SIG-M5 treated with dmso at 0.1 percent for 504 hours (cell line): ENCODE measurements around the gene PGLYRP2.

Experiments used
- DNase-seq: peaks from one replicate; lab custom pipeline; 2025; ENCODE audit not compliant: unreplicated experiment; lab: John Stamatoyannopoulos, UW

The PGLYRP2 gene

DNA sequence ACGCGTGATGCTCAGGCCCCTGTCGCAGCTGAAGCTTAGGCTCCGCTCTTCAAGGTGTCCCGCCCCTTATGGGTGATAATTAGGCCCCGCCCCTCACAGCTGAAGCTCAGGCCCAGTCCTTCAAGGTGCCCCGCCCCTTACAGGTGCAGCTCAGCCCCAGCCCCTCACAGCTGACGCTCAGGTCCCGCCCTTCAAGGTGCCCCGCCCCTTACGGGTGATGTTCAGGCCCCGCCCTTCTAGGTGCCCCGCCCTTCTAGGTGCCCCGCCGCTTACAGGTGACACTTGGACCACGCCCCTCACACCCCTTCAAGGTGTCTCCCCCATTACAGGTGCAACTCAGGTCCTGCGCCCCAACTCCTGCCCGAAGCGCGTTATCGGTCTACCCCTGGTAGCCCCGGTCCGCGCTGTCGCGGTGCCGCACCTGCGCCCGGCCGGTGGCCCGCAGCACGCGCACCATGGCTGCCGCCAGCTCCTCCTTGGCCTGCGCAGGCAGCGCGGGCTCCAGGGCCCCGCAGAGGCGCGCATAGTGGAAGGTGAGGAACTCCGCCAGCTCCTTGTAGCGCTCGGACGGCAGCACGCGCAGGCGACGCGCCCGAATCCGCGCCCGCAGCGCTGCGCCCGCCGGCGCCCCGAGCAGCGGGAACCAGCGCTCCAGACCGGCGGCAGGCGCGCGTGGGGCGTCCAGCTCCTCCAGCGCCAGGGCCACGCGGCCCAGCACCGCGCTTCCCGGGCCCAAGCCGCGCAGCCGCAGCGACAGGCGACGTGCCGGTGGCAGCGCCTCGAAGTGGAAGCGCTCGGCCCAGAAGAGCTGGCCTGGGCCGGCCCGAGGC is 22.2 kb downstream of the PGLYRP2 start:
- DNase-seq: peak; percentile 44

DNA sequence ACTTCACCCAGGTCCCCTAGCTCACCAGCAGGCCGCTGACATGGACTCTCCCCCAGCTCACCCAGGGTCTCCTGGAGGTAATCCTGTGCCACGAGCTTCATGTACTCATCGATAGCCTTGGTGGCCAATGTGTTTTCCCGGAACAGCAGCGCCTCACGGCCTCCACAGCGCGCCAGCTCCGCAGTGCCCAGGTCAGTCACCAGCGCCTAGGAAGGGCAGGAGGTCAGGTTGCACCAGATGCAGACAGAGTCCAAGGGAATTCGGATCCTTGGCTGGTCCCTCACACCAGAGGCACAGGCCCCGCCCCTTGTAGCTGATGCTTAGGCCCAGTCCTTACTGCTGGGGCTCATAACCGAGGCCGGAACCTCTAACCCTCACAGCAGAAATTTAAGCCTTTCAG is 22.9 kb downstream of the PGLYRP2 start:
- no peak for DNase-seq

DNA sequence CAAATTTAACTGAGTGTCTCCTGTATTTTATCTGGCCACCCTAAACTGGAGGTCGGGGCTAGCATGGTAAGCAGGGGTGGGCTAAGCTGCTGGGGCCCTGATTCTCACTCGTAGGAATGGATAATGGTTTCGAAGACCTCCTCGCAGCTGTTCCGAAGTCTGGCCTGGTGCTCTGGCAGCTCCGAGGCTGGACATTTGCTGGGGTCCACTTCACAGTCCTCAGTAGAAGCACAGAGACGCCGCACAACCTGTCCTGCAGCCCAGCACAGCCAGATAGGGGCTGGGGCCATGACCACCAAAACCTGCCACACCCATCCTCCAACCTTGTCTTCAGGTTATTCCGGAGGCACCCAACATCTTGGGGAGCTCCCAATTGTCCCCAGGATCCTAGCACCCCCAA is 23.3 kb downstream of the PGLYRP2 start:
- no peak for DNase-seq

DNA sequence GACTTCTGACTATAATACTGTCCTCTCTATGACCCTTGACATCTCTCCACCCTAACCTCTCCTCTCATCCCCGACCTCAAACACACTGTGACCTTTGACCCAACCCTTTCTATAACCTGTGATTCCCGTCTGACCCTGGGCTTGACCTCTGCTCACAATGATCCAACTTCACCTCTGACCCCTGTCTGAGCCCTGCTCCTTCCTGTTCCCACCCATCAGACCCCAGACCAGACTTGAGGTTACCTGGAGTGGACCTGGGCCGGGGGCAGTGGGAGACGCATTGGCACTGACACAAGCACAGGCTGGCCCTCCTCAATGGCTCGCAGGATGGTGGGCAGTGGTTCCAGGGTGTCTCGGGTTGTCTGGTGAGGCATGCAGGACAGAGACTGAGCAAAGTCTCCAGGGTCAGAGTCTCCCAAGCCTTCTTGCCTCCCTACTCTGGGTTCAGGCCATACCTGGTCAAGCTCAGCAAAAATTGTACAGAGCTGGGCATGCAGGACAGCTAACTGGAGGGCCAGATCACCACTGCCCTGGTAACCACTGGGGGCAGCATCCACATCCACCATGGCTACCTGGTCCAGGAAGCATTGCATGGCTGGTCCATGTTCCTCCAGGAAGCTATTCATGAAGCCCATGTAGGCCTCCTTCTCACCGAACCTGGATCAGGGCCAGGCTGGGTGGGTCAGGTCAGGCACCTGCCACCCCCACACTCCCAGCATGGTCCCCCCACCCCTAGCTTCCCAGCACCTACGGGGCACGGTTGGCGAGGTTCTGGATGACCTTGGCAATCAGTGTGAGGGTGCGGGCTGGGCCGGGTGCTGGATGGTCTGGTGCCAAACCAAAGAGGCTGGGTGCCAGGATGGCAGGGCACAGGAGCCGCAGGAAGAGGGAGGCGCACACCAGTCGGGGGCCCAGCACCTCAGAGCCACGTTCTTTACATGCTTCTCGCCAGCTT is 25.1 kb downstream of the PGLYRP2 start:
- DNase-seq: no peak

DNA sequence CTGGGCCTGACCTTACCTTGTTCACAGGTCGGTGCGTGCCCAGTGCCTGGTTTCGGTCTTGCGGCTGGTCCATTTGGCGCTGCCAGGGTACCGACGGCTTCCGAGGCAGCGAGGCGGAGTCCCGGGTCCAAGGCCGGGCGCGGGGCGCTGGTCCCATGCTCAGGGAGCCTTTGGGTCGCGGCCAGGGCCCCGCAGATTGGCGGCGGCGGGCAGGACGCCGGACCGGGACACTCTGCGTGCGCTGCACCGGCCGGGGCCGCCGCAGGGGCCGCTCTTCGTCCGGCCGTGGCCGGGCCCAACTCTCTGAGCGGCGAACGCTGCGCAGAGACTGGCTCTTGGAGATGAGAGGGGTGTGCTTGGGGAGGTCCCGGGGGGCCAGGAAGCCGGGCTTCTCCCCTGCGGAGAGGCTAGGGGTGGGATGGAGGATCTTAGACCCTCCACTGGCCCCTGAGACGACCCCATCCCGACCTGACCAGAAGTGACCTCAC is 26.2 kb downstream of the PGLYRP2 start:
- no peak for DNase-seq

DNA sequence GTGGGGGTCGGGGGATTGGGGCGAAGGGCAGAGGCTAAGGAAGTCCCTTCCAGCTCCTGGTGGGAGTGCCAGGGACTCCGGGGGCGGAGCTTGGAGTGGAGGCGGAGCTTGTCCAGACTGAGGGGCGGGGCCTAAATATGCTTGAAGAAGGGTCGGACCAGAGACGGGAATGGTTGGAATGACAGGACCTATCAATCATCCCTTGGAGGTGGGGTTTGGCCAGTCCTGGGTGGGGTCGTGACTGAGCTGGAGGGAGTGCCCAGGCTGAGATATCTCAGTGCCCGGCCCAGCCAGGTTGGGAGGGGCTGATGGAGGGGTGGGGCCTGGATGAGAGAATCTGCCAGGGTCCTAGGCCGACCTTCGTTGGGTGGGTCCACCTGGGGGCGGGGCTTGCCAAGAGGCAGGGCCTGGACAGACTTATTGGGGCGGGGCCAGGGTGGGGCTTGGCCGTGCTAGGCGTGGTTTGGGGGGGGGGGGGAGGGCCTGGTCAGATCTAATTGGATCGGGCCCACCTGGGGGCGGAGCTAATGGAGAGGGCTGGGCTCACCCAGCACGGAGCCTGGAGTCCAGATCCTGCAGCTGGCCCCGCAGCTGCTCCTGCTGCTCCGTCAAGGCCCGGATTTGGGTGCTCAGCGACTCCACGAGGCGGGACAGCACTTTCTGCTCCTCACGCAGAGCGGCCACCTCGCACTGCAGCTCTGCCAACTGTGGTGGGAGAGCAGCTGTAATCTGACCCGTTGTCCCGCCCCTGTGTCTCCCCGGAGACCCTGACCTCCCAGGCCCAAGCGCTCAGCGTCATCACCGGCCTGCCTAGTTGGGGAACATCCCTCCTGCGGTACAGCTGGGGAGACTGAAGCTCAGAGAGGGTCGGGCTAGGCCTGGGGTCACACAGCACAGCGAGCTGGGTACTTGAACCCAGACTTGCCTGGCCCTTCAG is 26.9 kb downstream of the PGLYRP2 start:
- DNase-seq: peak; percentile 20

DNA sequence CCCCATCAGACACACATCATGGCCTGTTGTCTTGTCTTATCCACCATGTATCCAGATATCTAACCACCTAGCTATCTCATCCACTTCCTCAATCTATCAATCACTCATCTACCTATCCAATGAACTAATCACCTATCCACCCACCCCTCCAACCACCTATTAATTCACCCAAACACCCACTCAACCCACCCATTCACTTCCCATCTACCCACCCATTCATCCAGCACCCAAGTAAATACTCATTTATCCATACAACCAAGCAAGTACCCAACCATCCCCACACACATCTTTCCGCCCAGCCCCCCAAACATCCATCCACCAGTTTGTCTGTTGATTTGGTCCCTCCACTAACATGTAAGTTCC is 28.8 kb downstream of the PGLYRP2 start:
- no peak for DNase-seq

DNA sequence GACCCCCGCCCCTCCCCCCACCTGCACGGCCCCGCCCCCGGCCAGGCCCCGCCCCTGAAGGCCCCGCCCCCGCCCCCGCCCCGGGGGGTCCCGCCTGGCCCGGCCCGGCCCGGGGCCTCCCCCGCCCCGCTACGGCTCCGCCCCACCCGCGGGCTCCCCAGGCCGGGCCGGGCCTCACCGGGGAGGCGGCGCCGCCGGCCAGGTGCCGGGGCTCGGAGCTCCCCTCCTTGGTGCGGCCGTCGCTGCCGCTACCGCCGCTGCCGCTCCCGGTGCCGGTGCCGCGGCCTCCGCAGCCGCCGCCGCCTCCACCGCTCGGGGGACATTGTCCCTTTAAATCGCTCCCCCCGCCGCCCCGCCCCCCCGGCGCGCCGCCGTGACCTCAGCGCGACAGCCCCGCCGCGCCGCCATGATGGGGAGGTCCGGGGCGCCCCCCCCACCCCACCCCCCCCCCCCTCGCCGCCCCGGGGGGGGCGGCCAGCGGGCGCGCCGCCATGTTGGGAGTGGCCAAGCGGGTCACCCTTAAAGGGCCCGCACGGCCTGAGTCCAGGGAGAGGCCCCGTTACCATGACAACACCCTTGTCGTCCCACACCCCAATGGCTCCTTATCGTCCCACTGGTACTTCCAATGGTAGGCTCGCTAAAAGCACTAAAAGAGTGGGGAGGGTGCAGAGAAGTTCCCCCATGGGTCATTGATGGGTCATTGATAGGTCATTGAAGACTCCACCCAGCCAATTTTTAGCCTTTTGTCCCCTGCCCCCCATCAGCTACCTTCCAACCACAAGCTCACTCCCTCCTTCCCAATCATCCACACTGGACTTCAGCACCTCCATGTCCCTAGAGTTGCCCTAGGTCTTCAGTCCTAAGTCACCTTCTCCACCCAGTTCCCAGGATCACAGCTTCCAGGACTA is 29.4 kb downstream of the PGLYRP2 start, which contains the start of gene WIZ:
WIZ (minus strand) TSS at position 337 of the 908 bp plus-strand sequence. CDS start 1,649 bp downstream, outside the sequence.
- peak; percentile 11 for DNase-seq

DNA sequence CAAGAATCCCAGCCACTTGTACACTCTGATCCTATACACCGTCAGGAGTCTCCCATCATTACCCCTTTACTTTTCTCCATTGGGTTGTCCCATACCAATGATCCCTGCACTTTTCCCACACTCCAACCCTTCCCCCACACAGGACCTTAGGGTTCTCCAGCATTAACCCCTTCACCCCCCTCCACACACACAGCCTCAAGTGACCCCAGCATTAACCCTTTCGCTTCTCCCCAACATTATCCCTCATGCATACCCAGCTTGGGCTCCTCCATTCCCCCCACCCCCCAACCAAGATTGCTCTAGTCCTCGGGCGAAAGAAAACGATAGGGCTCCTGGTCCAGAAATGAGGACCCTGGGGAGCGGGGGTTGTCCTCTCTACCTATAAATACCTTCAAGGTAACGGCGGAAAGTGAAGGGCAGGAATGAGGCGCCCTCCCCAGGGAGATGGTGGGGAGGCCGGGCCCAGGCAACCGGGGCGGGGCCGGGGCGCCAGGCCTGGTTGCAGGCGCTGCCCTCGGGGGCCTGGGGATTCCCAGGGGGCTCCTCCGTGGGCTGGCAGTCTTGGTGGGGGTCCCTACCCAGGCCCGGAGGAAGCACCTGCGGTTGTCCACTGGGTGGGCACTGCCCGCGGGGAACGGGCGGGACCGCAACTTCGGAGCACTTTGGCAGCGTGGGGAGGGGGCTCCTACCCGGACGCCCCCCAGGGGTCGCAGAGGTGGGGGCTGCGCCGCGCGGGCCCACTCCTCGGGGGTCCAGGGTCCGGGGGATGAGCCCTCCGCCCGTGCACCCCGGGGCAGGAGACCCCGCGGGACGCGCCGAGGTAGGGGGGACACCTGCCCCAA is 30.3 kb downstream of the PGLYRP2 start:
- DNase-seq: no peak

DNA sequence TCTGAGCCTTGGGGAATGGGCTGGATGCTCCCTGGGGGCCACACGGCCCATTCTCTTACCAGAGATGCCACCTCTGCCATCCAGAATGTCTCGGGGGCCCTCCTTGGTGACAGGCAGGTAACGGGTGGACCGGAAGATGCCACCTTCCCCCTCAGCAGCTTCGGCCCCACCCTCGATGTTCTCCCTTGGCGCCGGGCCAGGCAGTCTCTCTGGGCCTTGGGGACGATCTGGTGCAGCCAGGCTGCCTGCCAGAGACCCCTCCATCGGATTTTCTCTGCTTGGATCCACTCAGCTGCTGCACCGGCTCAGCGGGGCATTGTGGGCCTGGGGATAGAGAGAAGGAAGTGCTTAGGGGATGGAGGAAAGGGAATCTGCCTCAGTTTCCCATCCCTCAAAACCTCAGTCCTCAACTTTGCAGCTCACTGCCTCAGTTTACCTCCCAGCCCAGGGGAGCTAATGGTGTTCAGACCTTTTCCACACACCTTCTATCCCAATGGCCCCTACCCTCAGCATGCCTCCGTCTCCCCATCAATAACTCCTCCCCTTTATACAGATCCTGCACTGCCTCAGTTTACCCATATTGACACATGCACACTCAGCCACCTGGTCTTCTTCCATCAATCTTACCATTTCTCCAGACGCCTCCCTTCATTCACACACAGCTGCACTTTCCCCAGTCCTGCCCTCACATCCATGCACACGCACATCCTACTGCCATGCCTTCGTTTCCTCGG is 31.1 kb downstream of the PGLYRP2 start:
- DNase-seq: no peak

DNA sequence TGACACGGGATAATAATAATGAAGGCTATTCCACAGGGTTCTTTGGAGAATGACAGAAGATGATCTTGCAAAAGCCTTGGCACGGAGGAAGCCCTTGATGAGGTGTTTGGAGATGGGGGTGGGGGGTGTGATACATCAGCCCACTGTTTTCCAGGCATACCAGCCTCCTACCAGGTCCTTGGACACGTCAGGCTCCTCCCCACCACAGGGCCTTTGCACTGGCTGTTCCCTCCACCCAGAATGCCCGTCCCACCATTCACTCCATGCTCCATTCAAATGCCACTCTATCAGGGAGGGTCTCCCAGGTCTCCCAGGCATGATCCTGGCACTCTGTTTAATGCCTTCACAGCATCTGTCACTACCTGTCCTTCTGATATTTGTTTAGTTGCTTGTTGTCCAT is 32.2 kb downstream of the PGLYRP2 start:
- no peak for DNase-seq

DNA sequence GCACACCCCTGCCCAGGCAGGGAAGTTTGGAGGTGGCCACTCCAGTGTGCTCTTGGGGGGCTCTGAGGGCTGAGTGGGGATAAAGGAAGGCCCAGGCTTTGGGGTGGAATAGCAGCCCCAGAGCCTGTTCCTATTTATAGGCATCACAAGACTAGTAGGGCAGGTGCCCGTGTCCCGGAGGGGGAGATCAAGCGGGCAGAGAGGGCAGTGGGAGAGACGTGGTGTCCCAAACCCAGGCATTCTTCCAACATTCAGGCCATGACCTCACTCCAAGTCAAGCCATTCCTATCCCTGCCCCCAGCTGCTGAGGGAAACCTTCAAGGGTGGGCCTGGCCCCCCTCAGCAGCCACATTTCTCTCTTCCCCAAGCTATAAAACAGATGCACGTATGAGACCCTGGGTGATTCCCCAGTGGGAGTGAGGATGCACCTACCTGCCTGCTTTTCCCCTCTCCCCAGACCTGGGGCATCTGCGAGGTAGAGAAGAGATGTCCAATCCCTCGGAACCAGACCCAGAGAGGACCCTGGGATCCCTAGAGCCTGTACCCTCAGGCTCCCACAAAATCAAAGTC is 33.4 kb downstream of the PGLYRP2 start:
- DNase-seq: no peak

DNA sequence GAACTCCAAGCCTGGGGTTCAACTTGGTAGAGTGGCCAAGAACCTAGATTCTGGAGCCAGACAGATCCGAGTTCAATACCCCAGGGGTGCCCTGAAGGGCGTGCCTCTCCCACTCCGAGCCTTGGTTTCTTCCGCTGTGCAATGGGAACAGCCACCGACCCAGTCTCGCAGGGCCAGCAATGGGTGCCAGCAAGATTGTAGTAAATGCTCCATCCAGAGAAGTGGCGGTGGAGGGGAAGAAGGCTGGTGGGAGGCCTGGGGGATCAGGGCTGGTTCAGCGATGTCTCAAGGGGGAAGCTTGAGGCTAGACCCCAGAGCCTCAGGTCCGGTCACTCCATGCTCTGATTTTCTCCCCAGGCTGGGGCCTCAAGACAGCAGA is 34.1 kb downstream of the PGLYRP2 start:
- DNase-seq: no peak

DNA sequence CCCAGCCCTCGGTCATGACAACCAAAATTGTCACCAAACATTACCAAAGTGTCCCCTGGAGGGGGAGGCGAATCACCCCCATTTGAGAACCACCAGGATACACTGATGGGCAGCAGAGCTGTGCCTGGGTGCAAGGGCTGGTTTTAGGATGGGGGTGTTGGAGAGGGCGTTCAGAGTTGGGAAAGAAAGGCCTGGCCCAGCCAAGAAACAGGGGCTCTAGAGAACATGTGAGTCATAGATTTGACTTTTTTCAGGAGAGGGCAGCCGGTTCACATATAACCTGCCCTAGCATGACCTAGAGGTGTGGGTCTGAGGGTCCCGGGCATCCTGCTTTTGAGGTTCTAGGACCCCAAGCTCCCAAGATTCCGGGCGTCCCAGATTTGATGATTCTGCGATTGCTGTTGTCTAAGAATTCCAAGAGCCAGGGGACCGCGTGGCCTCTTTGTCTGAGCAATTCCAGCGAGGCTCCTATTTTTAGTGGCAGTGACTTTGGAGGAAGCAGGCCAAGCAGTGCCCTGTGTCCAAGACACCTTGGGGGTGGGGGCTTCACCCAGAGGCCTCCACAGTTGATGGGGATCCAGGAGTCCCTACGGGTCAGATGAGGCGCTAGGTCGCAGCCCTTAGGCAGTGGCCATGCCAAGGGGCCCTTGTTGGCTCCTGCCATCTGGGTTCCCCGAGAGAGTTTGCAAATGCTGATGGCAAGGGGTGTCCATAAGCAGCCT is 34.6 kb downstream of the PGLYRP2 start:
- no peak for DNase-seq

DNA sequence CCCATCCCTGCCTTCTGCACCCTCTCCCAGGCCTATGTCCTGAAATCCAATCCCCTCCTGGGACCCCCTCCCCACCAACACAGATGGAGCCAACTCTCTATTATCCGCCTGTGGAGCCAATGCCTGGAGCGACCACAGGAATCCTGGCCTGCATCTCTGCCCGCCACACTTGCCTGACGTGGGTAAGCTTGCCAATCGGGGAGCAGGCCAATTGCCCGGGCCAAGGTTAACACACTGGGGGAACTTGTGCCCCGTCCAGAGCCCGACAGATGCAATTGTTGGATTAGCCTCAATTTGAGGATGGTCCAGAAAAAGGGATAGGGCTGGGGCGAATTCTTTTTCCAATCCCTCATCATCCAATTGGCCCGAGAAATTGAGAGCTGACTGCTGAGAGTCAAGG is 35.5 kb downstream of the PGLYRP2 start:
- DNase-seq: no peak

DNA sequence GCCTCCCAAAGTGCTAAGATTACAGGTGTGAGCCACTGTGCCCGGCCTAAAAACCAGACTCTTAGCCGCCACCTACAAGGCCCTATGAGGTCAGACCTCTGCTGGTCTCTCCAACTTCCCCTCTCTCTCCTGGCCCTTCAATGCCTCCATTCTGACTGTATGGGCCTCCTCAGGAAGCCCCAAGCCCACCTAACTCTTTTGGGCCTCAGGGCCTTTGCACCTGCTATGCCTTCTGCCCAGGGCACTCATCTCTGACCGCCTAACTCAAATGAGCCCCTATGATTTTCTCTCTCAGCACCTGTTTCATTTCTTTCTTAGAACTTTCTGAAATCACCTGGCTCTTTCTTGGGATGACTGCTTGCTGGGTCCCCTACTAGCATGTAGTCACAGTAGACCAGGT is 36.0 kb downstream of the PGLYRP2 start:
- DNase-seq: no peak
